Lower leg skin (tissue), 3 donors: ENCODE data around the gene COPB1.

Experiments
- POLR2A ChIP-seq, 2 donors: fragments of 450-650 bp; IDR thresholded peaks; one replicate each; pipeline ENCODE4 v1.6.1; 2016 to 2017; ENCODE audit warnings: antibody characterized with exemption in 2 of 2, mild to moderate bottlenecking in 1 of 2, moderate library complexity in 1 of 2
- TF ChIP-seq, protein P1 (sequence below), 3 donors: fragments of 450-650 bp; IDR thresholded peaks; one replicate each; pipeline ENCODE4 v1.5.1; 2016; ENCODE audit warnings: antibody characterized with exemption in 3 of 3, mild to moderate bottlenecking in 3 of 3, moderate library complexity in 2 of 3

DNA sequence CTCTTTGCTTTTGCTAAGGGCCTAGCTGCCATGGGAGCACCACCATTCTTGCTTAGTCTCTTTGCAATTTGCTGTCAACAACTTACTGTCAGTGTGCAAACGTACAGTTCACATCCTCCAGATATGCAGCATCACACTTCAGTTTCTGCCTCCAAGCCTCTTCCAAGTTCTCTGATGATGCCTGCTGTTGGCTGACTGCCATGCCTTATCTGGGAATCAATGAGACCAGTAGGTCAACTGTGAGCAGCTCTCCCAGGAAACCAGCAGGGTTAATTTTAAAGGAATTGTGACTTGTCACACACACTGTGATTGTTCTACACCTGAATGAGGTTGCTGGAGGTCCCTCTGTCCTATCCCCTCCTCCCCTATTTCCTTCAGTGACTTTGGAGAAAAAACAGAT lies 56.0 kb downstream of the COPB1 start:
- TF ChIP-seq POLR2A (IDR thresholded peaks at IDR 0.05) = no peak
- TF ChIP-seq, protein P1, sequence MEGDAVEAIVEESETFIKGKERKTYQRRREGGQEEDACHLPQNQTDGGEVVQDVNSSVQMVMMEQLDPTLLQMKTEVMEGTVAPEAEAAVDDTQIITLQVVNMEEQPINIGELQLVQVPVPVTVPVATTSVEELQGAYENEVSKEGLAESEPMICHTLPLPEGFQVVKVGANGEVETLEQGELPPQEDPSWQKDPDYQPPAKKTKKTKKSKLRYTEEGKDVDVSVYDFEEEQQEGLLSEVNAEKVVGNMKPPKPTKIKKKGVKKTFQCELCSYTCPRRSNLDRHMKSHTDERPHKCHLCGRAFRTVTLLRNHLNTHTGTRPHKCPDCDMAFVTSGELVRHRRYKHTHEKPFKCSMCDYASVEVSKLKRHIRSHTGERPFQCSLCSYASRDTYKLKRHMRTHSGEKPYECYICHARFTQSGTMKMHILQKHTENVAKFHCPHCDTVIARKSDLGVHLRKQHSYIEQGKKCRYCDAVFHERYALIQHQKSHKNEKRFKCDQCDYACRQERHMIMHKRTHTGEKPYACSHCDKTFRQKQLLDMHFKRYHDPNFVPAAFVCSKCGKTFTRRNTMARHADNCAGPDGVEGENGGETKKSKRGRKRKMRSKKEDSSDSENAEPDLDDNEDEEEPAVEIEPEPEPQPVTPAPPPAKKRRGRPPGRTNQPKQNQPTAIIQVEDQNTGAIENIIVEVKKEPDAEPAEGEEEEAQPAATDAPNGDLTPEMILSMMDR (IDR thresholded peaks at IDR 0.05) = no peak
